ENCODE data around the gene CCDC83.

The CCDC83 gene

DNA sequence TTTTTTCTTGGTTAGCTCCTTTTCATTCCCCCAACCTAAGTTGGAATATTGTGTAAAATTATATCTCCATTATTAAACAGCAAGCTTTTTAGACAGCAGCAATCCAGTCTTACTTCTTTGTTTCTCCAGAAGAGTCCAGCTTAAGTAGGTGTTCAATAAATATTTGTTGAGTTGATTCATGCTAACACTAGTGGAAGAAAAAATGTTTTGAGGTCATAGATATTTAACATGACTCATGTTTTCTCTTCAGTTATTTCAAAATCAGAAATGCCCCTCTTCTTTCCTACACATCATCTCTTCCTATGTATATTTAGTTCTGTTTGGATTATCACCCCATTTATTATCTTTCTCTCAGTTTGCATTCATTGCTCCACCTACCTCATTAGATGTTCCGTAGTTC, 20.3 kb downstream of the CCDC83 start:
- no peak for DNase-seq (ENCODE audit: low read depth)
- TF ChIP-seq, protein P1, sequence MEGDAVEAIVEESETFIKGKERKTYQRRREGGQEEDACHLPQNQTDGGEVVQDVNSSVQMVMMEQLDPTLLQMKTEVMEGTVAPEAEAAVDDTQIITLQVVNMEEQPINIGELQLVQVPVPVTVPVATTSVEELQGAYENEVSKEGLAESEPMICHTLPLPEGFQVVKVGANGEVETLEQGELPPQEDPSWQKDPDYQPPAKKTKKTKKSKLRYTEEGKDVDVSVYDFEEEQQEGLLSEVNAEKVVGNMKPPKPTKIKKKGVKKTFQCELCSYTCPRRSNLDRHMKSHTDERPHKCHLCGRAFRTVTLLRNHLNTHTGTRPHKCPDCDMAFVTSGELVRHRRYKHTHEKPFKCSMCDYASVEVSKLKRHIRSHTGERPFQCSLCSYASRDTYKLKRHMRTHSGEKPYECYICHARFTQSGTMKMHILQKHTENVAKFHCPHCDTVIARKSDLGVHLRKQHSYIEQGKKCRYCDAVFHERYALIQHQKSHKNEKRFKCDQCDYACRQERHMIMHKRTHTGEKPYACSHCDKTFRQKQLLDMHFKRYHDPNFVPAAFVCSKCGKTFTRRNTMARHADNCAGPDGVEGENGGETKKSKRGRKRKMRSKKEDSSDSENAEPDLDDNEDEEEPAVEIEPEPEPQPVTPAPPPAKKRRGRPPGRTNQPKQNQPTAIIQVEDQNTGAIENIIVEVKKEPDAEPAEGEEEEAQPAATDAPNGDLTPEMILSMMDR (IDR thresholded peaks at IDR 0.05; ENCODE audit: low read depth, low read length), result no peak
- no peak for TF ChIP-seq MYC (IDR thresholded peaks at IDR 0.05; ENCODE audit: low read depth, low read length)
- no peak overlapping the region for H3K4me3 ChIP-seq (ENCODE audit: low read depth, low read length)

DNA sequence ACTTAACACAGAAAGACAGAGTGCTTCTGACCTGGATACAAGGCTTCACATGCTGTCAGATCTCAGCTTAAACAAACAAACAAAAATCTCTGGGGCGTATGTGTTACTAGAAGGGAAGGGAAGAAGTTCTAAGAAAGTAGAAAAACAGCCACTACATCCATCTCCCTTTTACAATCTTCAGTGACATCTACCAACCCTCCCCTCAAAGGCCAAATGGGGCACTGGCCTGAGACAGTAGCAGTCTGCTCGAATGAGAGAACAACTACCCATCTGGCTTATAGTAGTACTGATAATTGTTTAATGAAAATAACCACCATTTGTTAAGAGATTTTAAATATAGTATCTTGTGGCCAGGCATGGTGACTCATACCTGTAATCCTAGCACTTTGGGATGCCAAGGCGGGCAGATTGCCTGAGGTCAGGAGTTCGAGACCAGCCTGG, 29.4 kb downstream of the CCDC83 start:
- no peak overlapping the region for H3K4me3 ChIP-seq (ENCODE audit: low read depth, low read length)
- TF ChIP-seq POLR2A (IDR thresholded peaks at IDR 0.05; ENCODE audit: extremely low read depth, insufficient read length) (no peak), MYC (IDR thresholded peaks at IDR 0.05; ENCODE audit: low read depth, low read length) (no peak)
- TF ChIP-seq, protein P1 (IDR thresholded peaks at IDR 0.05; ENCODE audit: low read depth, low read length), result no peak
- TF ChIP-seq, protein P2, sequence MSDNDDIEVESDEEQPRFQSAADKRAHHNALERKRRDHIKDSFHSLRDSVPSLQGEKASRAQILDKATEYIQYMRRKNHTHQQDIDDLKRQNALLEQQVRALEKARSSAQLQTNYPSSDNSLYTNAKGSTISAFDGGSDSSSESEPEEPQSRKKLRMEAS (IDR thresholded peaks at IDR 0.05; ENCODE audit: low read depth, low read length), result no peak
- no peak for DNase-seq (ENCODE audit: low read depth)

DNA sequence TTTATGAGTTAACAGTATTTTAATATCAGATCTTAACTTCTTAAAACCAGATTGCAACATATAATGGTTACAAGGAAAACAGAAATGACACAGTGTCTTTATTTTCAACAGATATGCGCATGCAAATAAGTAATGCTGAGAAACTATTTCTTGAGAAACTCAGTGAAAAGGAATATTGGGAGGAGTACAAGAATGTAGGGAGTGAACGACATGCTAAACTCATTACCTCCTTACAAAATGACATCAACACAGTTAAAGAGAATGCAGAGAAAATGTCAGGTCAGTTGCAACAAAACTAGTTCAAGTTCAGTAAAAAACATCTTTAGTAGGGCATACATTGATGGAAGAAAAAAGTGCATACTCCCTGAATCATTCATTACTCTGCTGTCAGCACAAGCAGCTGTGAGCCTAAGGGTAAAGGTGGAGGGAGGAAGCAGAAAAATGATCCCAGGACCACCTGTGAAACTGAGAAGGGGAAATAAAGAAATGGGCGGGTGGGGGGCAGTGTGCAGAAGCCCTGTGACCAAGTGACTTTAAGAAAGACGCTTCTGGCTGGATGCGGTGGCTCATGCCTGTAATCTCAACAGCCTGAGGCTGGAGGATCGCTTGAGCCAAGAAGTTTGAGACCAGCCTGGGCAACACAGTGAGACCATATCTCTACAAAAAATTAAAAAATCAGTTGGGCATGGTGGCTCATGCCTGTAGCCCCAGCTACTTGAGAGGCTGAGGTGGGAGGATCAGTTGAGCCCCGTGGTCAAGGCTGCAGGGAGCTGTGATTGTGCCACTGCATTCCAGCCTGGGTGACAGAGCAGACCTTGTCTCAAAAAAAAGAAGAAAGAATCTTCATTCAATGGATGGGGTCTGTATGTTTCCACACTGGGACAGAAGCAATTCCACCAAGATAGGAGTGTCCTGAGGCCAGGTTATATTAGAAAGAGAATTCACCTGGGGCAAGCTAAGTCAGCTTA, 31.2 kb downstream of the CCDC83 start:
- TF ChIP-seq, protein P1 (IDR thresholded peaks at IDR 0.05; ENCODE audit: low read depth, low read length), result no peak
- no peak for TF ChIP-seq MYC (IDR thresholded peaks at IDR 0.05; ENCODE audit: low read depth, low read length)
- TF ChIP-seq, protein P2 (IDR thresholded peaks at IDR 0.05; ENCODE audit: low read depth, low read length), result no peak
- no peak for TF ChIP-seq POLR2A (IDR thresholded peaks at IDR 0.05; ENCODE audit: extremely low read depth, insufficient read length)
- DNase-seq (ENCODE audit: low read depth), result no peak
- H3K4me3 ChIP-seq (ENCODE audit: low read depth, low read length), result no peak overlapping the region

DNA sequence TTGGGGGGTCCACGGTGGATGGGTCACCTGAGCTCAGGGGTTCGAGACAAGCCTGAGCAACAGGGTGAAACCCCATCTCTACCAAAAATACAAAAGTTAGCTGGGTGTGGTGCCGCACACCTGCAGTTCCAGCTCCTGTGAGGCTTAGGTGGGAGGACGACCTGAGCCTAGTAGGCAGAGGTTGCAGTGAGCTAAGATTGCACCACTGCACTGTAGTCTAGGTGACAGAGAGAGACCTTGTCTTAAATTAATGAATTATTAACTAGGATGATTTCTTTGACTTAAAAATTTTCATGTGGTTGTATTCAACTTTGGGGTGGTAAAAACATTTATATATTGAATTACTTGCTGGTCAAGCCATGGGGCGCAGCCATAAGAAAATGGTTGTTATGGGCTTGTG, 33.9 kb downstream of the CCDC83 start:
- H3K4me3 ChIP-seq (ENCODE audit: low read depth, low read length), result no peak overlapping the region
- TF ChIP-seq, protein P2 (IDR thresholded peaks at IDR 0.05; ENCODE audit: low read depth, low read length), result no peak
- TF ChIP-seq POLR2A (IDR thresholded peaks at IDR 0.05; ENCODE audit: extremely low read depth, insufficient read length) (no peak), MYC (IDR thresholded peaks at IDR 0.05; ENCODE audit: low read depth, low read length) (no peak)
- TF ChIP-seq, protein P1 (IDR thresholded peaks at IDR 0.05; ENCODE audit: low read depth, low read length), result no peak
- DNase-seq (ENCODE audit: low read depth), result no peak

DNA sequence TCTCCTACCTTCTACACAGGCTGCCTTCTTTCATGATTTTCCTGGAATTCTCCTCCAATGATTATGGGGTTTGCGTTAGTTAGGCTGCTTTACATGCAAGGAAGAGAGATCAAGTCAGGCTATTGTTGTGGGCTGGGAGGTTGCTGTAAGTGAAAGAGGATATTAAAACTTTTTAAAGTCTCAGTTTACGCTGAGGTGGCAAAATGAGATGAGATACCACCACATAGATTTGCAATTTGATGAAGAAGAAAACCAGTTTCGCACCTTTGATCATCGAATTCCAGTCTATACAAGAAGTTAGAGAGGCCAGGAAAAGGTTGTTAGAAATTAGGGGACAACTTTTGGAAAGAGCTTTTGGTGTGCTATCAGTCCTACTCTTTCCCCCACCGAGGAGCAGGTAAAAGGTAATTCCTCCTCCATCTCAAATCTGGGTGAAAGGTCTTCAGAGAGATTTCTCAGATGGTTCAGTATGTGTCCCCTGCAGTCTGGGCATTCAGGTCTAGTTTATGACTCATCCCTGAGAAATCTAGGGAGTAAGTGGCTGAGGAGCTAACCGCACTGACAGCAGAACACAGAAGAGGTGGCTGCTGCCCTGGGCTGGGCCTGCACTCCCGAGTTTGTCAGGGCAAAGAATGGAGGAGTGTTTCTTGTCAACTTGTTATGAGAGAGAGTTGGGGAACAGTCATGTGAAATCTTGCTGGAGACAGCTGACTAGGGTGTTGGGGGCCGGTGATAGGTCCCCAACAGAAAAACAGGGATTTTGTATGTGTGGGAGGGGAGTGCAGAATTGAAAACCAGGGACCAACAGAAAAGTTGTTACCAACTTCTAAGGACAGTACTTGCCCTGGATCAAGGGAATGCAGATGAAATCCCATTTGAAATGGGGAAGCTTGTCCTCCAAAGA, 34.7 kb downstream of the CCDC83 start:
- H3K4me3 ChIP-seq (ENCODE audit: low read depth, low read length), result no peak overlapping the region
- TF ChIP-seq, protein P2 (IDR thresholded peaks at IDR 0.05; ENCODE audit: low read depth, low read length), result no peak
- TF ChIP-seq, protein P1 (IDR thresholded peaks at IDR 0.05; ENCODE audit: low read depth, low read length), result no peak
- no peak for TF ChIP-seq MYC (IDR thresholded peaks at IDR 0.05; ENCODE audit: low read depth, low read length)
- no peak for TF ChIP-seq POLR2A (IDR thresholded peaks at IDR 0.05; ENCODE audit: extremely low read depth, insufficient read length)
- peak; percentile 8 for DNase-seq (ENCODE audit: low read depth)
